A549 (cell line): ENCODE measurements around the gene ARHGAP18.

Experiments used
- BHLHE40 ChIP-seq: IDR thresholded peaks from 2 replicates; pipeline ENCODE4 v1.6.1; 2012; ENCODE audit warnings: low read depth, low read length, inconsistent platforms
- REST ChIP-seq: fragments of 200-600 bp; sonication (generic); IDR thresholded peaks from 2 replicates; pipeline ENCODE4 v1.6.1; 2016; ENCODE audit warnings: antibody characterized with exemption, mild to moderate bottlenecking, moderate library complexity
- TF ChIP-seq, protein P1 (sequence below): fragments of >200 bp; sonication (Bioruptor Twin); formaldehyde crosslinking; IDR thresholded peaks from 3 replicates; pipeline ENCODE4 v1.5.1; 2016
- TF ChIP-seq, protein P2 (sequence below): IDR thresholded peaks from 2 replicates; pipeline ENCODE4 v1.6.1; 2012
- TF ChIP-seq, protein P3 (sequence below): IDR thresholded peaks from 2 replicates; pipeline ENCODE4 v1.6.1; 2012

GRCh38 chr6:129701721-129702455, 8.1 kb downstream of the ARHGAP18 start:
- TF ChIP-seq, protein P1, sequence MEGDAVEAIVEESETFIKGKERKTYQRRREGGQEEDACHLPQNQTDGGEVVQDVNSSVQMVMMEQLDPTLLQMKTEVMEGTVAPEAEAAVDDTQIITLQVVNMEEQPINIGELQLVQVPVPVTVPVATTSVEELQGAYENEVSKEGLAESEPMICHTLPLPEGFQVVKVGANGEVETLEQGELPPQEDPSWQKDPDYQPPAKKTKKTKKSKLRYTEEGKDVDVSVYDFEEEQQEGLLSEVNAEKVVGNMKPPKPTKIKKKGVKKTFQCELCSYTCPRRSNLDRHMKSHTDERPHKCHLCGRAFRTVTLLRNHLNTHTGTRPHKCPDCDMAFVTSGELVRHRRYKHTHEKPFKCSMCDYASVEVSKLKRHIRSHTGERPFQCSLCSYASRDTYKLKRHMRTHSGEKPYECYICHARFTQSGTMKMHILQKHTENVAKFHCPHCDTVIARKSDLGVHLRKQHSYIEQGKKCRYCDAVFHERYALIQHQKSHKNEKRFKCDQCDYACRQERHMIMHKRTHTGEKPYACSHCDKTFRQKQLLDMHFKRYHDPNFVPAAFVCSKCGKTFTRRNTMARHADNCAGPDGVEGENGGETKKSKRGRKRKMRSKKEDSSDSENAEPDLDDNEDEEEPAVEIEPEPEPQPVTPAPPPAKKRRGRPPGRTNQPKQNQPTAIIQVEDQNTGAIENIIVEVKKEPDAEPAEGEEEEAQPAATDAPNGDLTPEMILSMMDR = no peak
- TF ChIP-seq BHLHE40 (no peak), REST (no peak)
- TF ChIP-seq, protein P2, sequence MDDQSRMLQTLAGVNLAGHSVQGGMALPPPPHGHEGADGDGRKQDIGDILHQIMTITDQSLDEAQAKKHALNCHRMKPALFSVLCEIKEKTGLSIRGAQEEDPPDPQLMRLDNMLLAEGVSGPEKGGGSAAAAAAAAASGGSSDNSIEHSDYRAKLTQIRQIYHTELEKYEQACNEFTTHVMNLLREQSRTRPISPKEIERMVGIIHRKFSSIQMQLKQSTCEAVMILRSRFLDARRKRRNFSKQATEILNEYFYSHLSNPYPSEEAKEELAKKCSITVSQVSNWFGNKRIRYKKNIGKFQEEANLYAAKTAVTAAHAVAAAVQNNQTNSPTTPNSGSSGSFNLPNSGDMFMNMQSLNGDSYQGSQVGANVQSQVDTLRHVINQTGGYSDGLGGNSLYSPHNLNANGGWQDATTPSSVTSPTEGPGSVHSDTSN = no peak
- TF ChIP-seq, protein P3, sequence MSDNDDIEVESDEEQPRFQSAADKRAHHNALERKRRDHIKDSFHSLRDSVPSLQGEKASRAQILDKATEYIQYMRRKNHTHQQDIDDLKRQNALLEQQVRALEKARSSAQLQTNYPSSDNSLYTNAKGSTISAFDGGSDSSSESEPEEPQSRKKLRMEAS = no peak
